NOMO-1 treated with DMSO at 0.1 percent for 48 hours (cell line): ENCODE results near the gene CASTOR2.
"Not testable (repeated sequence)": the region's sequence is repeated elsewhere in the genome, so short reads cannot be mapped to it uniquely, and the experiment has no call there.

ENCODE experiments used
- DNase-seq: peaks from one replicate; lab custom pipeline; 2025; ENCODE audit not compliant: unreplicated experiment; lab: John Stamatoyannopoulos, UW

The CASTOR2 gene

DNA sequence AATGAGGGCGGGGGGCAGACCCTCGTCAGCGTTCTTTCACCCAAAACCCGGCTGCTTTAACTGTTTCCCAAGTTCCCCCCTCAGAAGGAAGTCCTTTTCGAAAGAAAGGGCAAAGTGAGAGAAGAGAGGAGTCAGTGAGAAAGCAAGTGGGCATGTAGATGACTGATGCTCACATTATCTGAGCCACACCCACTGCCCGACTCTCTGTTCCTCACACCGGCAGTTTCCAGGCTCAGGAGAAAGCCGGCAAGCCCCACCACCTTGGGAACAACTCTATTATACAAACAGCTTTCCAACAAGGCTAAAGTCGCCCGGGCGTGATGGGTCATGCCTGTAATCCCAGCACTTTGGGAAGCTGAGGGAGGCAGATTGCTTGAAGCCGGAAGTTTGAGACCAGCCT is 86.0 kb downstream of the CASTOR2 start:
- no peak for DNase-seq

DNA sequence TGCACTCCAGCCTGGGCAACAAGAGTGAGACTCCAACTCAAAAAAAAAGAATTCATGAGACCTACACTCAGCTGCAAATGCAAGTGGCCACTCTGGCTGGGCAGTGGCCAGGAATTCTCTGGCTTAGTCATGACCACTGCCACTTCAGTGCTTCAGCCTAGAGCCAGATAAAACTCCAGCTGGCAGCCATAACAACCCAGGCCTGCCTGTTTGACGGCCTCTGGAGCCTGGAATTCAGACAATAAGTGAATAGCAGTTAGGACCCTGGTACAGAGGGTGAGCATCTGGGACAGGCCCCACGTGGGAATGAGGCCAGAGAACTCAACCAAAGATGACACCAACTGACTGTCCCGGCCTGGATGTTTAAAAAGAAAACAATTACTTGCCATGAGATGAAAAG is 90.2 kb downstream of the CASTOR2 start:
- DNase-seq = no peak

DNA sequence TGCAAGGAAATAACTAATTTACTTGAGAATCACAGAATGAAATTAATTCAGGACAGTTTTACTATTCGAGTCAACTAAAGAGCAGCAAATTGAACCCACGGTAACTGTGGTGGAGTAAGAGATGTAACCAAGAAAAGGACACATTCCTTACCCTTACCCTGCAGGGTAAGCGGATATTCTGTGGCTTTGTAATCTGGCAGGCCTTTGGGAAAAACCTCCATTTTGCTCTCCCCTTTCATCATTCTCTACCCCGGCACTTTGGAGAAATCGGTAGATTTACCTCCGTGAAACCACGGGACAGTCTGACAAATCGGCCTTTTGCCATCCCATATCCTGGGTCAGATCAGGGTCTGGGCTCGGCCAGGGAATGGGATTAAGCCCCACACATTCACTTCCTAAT is 90.7 kb downstream of the CASTOR2 start:
- DNase-seq = no peak

DNA sequence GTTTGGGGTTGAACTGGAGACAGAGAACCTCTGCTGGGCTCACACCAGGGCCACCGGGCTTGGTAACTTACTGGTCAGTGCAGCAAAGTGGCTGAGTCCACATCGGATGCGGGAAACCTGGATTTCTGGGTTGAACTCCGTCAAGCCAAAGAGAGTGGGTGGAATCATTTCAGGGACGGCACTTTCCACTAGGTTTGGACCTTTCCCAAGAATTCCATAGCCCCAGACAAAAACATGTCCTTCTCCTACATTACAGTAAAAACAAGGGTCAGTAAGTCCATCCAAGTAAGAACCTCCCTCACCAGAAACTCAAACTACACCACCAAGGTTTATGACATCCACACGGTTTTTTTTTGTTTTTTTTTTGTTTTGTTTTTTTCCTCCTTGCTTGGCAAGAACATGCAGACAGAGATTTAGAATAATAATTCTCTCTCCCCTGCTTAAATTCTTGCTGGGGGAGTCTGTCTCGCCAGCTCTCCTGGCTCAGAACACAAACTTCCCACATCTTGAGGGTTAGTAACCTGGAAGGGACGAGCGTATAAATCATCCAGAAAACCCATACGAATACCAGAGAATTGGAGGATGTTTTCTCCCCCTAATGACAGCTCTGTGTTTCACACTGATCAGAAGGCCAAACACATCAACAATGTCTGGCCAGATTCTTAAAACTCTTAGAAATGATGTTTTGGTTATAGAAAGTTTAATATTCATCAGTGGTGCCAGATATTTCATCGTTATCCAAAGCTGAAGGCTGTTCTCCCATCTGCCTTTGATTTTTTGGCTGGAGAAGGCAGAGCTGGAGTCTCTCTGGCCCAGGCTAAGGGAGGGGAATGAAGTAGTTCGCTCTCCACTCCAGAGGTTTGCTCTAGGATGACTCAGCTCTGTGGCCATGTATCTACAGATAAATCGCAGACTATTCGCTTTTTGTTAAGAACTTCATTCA is 91.6 kb downstream of the CASTOR2 start:
- no peak for DNase-seq

DNA sequence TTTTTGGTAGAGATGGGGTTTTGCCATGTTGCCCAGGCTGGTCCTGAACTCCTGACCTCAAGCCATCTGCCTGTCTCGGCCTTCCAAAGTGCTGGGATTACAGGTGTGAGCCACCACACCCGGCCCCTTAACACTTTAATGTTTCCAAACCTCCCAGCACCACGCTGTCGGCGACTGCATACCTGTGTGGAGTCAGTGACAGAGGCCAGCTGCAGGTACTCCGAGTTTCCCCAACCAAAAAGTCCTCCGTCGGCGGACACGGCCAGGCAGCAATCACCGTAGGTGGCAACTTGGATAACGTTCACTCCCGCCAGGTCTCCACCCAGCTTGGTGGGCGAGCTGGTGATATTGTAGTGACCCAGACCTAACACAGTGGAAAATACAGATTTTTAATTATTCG is 93.9 kb downstream of the CASTOR2 start:
- DNase-seq = no peak

DNA sequence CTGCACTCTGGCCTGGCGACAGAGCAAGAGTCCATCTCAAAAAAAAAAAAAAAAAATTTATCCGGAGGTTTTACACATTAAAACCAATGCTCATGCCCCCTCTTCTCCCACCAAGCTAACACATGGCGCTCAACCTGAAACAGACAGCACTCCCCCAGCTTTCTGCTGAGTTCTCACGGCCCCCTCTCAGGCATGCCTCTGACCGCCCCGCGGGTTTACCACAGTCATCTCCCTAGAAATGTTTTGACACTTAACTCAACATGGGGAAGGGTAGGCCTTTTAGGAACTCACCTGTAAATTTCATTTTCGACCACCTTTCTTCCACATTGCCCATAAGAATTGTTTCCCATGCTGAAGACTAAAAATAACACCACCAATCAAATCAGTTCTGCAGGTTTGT is 99.8 kb downstream of the CASTOR2 start:
- DNase-seq = no peak

DNA sequence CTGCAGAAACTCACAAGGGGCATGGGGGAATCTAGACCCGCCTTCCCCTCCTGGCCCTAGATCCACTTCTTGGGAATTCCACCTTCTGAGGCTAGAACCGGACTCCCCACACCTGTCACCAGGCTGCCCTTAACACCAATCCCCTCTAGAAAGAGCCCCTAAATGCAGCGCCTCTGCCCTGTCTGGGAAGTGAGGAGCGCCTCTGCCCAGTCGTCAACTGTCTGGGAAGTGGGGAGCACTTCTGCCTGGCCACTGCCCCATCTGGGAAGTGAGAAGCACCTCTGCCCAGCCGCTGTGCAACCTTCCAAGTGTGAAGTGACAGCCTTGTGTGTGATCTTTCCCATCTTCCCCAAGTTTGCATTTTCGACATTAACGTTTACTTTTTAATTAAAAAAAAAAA is 100.3 kb downstream of the CASTOR2 start:
- DNase-seq = no peak

DNA sequence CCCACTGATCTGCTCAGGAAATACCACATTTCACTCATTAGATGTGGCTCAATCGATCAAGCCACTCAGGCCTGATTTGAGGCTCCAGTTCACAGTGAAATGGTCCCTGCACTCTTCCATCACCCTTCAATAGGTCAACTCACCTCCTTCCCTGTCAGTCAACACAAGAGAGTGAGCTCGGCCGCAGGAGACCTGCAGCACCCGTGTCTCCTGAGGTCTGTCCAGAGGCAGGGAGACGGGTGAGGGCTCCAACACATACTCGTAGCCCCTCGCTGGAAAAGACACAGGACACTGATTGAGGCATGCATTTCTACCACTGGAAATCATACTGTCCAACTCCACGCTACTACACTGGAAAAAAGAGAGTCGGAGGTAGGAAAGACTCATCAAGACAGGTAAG is 102.0 kb downstream of the CASTOR2 start:
- no peak for DNase-seq

DNA sequence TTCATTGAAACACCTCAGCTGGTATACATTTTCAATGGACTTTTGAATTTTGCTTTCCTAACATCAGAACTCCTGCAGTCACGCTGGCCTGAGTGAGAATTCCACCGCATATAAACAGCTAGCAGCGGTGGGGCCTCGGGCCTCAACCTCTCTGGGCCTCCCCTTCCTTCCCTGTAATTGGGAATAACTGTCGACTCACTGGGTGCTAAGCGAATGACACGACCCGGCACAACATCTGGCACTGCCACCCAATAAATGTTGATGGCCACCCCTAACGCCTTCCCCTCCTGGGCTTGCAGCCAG is 108.4 kb downstream of the CASTOR2 start:
- no peak for DNase-seq

DNA sequence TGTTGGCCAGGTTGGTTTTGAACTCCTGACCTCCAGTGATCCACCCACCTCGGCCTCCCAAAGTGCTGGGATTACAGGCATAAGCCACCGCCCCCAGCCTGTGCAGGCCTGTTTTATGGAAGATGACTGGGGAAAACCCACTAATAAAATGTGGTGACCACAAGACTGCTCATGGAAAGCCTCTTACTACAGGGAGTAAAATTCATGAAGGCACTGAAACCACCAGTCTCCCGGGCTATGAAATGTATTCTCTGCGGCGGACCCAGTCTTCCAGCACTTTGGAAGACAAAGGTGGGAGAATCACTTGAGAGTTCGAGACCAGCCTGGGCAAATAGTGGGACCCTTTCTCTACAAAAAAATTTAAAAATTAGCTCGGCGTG is 109.7 kb downstream of the CASTOR2 start:
- not testable (repeated sequence) for DNase-seq
